Subcutaneous adipose tissue (tissue), 4 donors: ENCODE data around the gene CACNA1E. TPM values are rescaled to one million over a fixed set of nuclear protein-coding genes. Genes with fewer than 3 reads are reported as not detected.

Experiments used
- total RNA-seq, 4 donors: library from RNA; depleted of rRNA; stranded (reverse); fragments of >200 nt; gene quantifications; one replicate each; pipeline ENCODE4 v1.1.0, GENCODE V29; 2016
- TF ChIP-seq, protein P1 (sequence below): fragments of 450-650 bp; IDR thresholded peaks from one replicate; pipeline ENCODE4 v1.5.1; 2016; ENCODE audit warnings: low read depth, mild to moderate bottlenecking, control low read depth, antibody characterized with exemption, moderate library complexity

The CACNA1E gene
- total RNA-seq, result under 1 TPM in 2 of 4 donors, not detected in 2; 0.16 to 0.19 TPM

DNA sequence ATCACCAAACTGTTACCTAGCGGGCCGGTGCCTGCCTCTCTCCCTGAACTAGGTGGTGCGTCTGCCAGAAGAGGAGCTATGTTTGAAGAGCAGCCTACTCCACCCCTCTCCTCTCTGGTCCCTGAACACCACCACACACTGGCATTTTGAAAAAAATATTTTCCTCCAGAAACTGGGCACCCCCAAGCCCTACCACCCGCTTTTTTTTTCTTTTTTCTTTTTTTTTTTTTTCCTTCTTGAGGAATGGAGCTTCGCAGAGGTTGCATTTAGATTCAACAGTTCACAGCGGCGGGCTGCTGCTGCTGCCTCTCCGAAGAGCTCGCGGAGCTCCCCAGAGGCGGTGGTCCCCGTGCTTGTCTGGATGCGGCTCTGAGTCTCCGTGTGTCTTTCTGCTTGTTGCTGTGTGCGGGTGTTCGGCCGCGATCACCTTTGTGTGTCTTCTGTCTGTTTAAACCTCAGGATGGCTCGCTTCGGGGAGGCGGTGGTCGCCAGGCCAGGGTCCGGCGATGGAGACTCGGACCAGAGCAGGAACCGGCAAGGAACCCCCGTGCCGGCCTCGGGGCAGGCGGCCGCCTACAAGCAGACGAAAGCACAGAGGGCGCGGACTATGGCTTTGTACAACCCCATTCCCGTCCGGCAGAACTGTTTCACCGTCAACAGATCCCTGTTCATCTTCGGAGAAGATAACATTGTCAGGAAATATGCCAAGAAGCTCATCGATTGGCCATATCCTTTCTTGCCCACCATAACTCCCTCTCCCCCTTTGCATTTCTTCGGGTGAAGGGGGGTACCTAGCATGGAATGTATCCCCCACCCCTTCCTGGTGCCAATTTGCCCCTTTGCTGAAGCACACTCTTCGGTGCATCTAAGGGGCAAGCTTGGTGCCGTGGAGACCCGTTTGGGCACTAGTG is at the start of gene CACNA1E:
CACNA1E (plus strand) TSS at position 233 of the 911 bp plus-strand sequence; CDS start at position 461, 228 bp downstream.
- TF ChIP-seq, protein P1, sequence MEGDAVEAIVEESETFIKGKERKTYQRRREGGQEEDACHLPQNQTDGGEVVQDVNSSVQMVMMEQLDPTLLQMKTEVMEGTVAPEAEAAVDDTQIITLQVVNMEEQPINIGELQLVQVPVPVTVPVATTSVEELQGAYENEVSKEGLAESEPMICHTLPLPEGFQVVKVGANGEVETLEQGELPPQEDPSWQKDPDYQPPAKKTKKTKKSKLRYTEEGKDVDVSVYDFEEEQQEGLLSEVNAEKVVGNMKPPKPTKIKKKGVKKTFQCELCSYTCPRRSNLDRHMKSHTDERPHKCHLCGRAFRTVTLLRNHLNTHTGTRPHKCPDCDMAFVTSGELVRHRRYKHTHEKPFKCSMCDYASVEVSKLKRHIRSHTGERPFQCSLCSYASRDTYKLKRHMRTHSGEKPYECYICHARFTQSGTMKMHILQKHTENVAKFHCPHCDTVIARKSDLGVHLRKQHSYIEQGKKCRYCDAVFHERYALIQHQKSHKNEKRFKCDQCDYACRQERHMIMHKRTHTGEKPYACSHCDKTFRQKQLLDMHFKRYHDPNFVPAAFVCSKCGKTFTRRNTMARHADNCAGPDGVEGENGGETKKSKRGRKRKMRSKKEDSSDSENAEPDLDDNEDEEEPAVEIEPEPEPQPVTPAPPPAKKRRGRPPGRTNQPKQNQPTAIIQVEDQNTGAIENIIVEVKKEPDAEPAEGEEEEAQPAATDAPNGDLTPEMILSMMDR, result no peak

DNA sequence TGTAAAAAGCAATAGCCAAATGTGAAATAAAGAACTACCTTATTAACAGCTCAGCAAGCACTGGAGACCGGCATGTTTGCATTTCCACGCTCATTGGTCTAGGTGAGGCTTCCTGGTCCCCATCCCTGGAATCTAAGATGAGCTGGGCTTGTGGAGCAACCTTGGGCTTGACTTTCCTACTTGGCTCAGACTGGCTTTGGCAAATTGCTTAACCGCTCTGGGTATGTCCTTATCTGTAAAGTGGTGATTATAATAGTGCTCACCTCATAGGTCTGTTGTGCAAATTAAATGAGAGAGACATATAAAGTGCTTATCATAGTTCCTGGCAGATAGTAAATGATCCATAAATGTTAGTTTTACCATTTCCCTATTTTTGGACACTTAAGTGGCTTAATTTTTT is 49.4 kb upstream of the CACNA1E start:
- TF ChIP-seq, protein P1, result no peak

DNA sequence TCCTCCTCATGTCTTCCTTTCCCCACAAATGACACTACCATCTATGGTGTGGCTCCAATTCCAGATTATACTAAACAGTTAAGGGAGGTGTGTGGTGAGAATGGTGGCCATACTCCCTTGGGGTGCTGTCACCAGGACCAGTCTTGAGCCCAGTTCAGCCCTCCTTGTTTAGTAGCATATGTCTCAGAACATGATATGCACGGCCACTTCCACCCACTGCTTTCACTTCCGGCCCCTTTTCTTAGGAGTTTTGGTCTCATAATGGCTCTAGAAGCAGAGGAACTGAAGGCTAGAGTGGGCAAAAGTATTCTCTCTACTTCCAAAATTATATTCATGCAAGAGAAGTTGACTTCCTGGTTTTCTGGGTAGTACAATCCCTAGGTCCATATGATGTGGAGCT is 45.3 kb upstream of the CACNA1E start:
- TF ChIP-seq, protein P1, result no peak

DNA sequence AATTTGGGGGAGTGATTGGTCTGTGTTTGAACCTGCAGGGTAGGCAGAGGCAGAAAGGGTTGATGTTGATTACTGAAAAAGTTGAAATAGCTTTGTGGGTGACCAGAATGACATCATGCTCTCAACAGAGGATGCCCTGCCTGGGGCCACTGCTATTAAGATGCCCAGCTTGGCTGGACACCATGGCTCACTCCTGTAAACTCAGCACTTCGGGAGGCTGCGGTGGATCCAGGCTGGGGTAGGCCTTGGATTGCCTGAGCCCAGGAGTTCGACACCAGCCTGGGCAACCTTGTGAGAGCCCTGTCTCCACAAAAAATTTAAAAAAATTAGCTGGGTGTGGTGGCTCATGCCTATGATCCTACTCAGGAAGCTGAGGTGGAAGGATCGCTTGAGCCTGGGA is 42.8 kb upstream of the CACNA1E start:
- TF ChIP-seq, protein P1, result no peak

DNA sequence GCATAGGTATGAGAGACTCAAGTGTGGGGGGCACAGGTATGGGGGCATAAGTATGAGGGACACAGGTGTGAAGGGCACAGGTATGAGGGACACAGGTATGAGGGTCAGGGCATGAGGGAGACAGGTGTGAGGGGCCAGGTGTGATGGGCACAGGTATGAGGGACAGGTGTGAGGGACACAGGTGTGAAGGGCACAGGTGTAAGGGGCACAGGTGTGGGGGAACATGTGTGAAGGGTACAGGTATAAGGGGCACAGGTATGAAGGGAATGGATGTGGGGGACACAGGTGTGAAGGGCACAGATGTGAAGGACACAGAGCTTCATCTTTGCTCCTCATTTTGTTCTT is 41.2 kb upstream of the CACNA1E start:
- TF ChIP-seq, protein P1, result no peak

DNA sequence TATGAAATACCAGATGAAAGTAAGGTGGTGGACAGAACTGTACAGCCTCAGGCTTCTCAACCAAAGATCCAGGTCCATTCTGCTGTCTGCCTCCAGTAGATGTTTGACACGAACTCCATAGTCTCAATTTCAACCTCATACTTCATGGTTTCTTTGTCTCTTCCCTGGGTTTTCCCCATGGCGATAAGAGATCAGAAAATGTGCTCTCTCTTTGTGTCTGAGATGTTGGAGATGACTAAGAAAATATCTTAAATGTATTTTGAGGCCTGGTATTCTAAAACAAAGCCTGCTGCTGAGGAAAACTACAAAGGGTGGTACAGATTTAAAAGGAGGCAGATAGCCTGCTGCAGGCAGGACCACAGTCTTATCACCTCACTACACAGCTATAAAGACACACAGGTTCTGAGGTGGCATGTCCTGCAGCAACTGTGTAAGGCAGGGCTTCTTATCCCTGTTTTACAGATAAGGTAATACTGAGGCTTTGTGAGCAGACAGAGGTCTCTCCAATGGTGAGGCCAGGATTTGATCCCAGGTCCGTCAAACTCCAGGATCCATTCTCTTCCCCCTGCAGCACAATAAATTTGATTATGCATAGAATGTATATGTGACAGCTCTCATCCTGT is 40.0 kb upstream of the CACNA1E start:
- TF ChIP-seq, protein P1, result no peak

DNA sequence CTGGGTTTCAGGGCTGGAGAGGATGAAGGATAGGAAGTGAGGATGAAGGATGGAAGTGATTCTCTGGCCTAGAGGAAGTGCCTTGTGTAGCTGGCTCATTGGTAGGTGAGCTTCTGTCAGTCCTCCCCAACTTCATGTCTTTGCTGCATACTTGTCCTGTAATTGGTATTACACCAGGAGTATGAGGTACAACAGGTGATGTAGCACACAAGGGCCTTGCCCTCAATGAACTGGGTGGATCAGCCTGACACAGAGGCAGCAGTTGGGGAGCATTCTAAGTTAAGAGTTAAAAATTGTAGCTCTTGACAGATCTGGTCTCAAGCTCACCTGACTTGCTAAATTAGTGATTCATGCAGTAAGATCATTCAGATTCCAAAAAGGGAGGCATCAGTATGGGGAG is 37.9 kb upstream of the CACNA1E start:
- TF ChIP-seq, protein P1, result no peak
